GM12878 (cell line): ENCODE results near the gene ACADVL. TPM values are rescaled to one million over a fixed set of nuclear protein-coding genes. Genes with fewer than 3 reads are reported as not detected.

ENCODE experiments used
- ATAC-seq: fragments of 200-7000 bp; cut with Tn5 transposase; 3 replicates; pipeline ENCODE4 v1.9.1; 2020; ENCODE audit warnings: mild to moderate bottlenecking, moderate library complexity
- BruUV-seq: library from RNA; stranded (reverse); fragments of 400-500 nt; replicated peaks from 2 replicates; lab custom pipeline; 2021; lab: Mats Ljungman, UMichigan
- CTCF ChIA-PET: fragments of 300-600 bp; sonication (Branson Sonifier 250); formaldehyde crosslinking; extraction: SDS; loops from one replicate; lab custom pipeline; 2021; ENCODE audit warnings: inconsistent platforms; lab: Yijun Ruan, JAX
- POLR2A ChIA-PET: fragments of 350-600 bp; formaldehyde crosslinking; extraction: SDS; loops from one replicate; lab custom pipeline; 2021; ENCODE audit warnings: inconsistent platforms; lab: Charles Lee
- RAD21 ChIA-PET: fragments of 300-600 bp; sonication (Branson Sonifier 250); formaldehyde crosslinking; loops from one replicate; lab custom pipeline; 2023; ENCODE audit warnings: antibody characterized with exemption; ENCODE audit not compliant: unreplicated experiment; lab: Charles Lee
- SMC1A ChIA-PET: fragments of 300-600 bp; sonication (Branson Sonifier 250); formaldehyde crosslinking; loops from one replicate; lab custom pipeline; 2023; ENCODE audit not compliant: unreplicated experiment, uncharacterized antibody; lab: Charles Lee
- DNase-seq: peaks from one replicate; pipeline ENCODE4 v3.0.0-alpha.2; 2011; ENCODE audit warnings: low read depth, low spot score
- FAIRE-seq: peaks from 3 replicates; lab custom pipeline; 2011; peaks lifted over from hg19 to GRCh38; lab: Jason Lieb, UNC
- H2AFZ ChIP-seq: 2 replicates; pipeline ENCODE4 v1.6.0; 2011; ENCODE audit warnings: low read depth, low read length, control low read depth; ENCODE audit not compliant: control insufficient read depth
- H3K27ac ChIP-seq: 2 replicates; pipeline ENCODE4 v1.5.1; 2011; ENCODE audit warnings: control low read depth; ENCODE audit not compliant: control insufficient read depth, insufficient read depth
- H3K27me3 ChIP-seq, 2 experiments: replicated peaks in 1 of 2; 2 replicates each; pipeline versions ENCODE4 v1.6.0 to v1.6.1; 2011; ENCODE audit warnings: low read length in 1 of 2; ENCODE audit not compliant: control insufficient read depth in 2 of 2, insufficient read depth in 2 of 2
- H3K36me3 ChIP-seq, 2 experiments: 2 replicates each; pipeline ENCODE4 v1.5.1; 2011; ENCODE audit warnings: low read length in 1 of 2; ENCODE audit not compliant: control insufficient read depth in 2 of 2, insufficient read depth in 2 of 2
- H3K4me1 ChIP-seq: 2 replicates; pipeline ENCODE4 v1.6.1; 2011; ENCODE audit warnings: mild to moderate bottlenecking, low read length, moderate library complexity, mixed read lengths; ENCODE audit not compliant: control insufficient read depth, insufficient read depth
- H3K4me2 ChIP-seq: 2 replicates; pipeline ENCODE4 v1.6.0; 2011; ENCODE audit warnings: control low read depth; ENCODE audit not compliant: control insufficient read depth, insufficient read depth
- H3K4me3 ChIP-seq: fragments of 200-600 bp; sonication (generic); 2 replicates; pipeline ENCODE4 v1.5.1; 2016
- H3K79me2 ChIP-seq: 2 replicates; pipeline ENCODE4 v1.6.0; 2011; ENCODE audit warnings: low read length; ENCODE audit not compliant: control insufficient read depth, insufficient read depth
- H3K9ac ChIP-seq: 2 replicates; pipeline ENCODE4 v1.8.0; 2011; ENCODE audit warnings: low read length, control low read depth, mixed read lengths; ENCODE audit not compliant: control insufficient read depth, insufficient read depth
- H3K9me3 ChIP-seq: replicated peaks from 3 replicates; pipeline ENCODE4 v1.5.1; 2011; ENCODE audit warnings: mild to moderate bottlenecking, low read length; ENCODE audit not compliant: control insufficient read depth, insufficient read depth
- H4K20me1 ChIP-seq: 2 replicates; pipeline ENCODE4 v1.6.0; 2011; ENCODE audit not compliant: control insufficient read depth, insufficient read depth
- BACH1 ChIP-seq: fragments of 450-650 bp; IDR thresholded peaks from 2 replicates; pipeline ENCODE4 v1.6.1; 2017; ENCODE audit warnings: mild to moderate bottlenecking, borderline replicate concordance
- CHD1 ChIP-seq: IDR thresholded peaks from 2 replicates; pipeline ENCODE4 v1.6.1; 2012; ENCODE audit warnings: low read depth, low read length, improper control_type of control experiment
- JUNB ChIP-seq: IDR thresholded peaks from 2 replicates; pipeline ENCODE4 v1.6.1; 2016; ENCODE audit warnings: antibody characterized with exemption, mild to moderate bottlenecking
- NFIC ChIP-seq: IDR thresholded peaks from 2 replicates; pipeline ENCODE4 v1.6.1; 2012; ENCODE audit warnings: low read depth, mild to moderate bottlenecking, inconsistent platforms, low read length, moderate library complexity
- NFYB ChIP-seq: IDR thresholded peaks from 2 replicates; pipeline ENCODE4 v1.6.1; 2011; ENCODE audit warnings: low read depth, mild to moderate bottlenecking, low read length, improper control_type of control experiment, moderate library complexity; ENCODE audit not compliant: insufficient read depth
- RBBP5 ChIP-seq: fragments of 200-600 bp; sonication (generic); conservative IDR thresholded peaks from 2 replicates; pipeline ENCODE4 v1.6.1; 2016
- SREBF2 ChIP-seq: IDR thresholded peaks from 2 replicates; pipeline ENCODE4 v1.6.1; 2012; ENCODE audit warnings: mild to moderate bottlenecking, low read length
- ZBTB40 ChIP-seq: fragments of 450-650 bp; IDR thresholded peaks from 2 replicates; pipeline ENCODE4 v1.6.1; 2016; ENCODE audit warnings: mild to moderate bottlenecking, moderate library complexity, borderline replicate concordance
- WGBS: methylation state at CpG from one replicate; pipeline ENCODE4 v1.1.6; 2016; ENCODE audit warnings: low lambda C conversion rate; ENCODE audit not compliant: insufficient replicate concordance, insufficient coverage; ENCODE audit errors: missing lambda C conversion rate; 5-methylcytosine and 5-hydroxymethylcytosine counted together
- in situ Hi-C: fragments of 300-500 bp; cut with MboI; formaldehyde crosslinking; loops from 9 replicates; pipeline ENCODE4 v1.14.3; 2018; ENCODE audit warnings: mixed read lengths
- intact Hi-C: fragments of 100-400 bp; cut with micrococcal nuclease; formaldehyde crosslinking; loops from one replicate; pipeline ENCODE4 v1.14.2; 2022; ENCODE audit not compliant: unreplicated experiment
- polyA plus RNA-seq, 11 experiments: library from polyadenylated mRNA; depleted of rRNA in 4 of 11; unstranded in 6 of 11; stranded (reverse) in 5 of 11; fragments of >200 nt; fragmentation: Nextera tagmentation in 4 of 11; fragmentation: Illumina TruSeq in 1 of 11; extraction: Ambion mirVana in 4 of 11; extraction: Trizol in 1 of 11; gene quantifications; 1 replicate in 1 of 11; 2 replicates in 10 of 11; pipeline versions ENCODE4 v1.2.1 to v1.2.3, GENCODE V29; 2011 to 2016; ENCODE audit warnings: inconsistent platforms in 2 of 11, missing spikeins in 2 of 11, low read depth in 1 of 11
- total RNA-seq, 4 experiments: library from RNA; depleted of rRNA in 3 of 4; stranded (reverse); fragments of >200 nt in 3 of 4; fragmentation: Illumina TruSeq in 1 of 4; extraction: Trizol in 1 of 4; gene quantifications; 2 replicates each; pipeline versions ENCODE4 v1.2.1 to v1.2.3, GENCODE V29; 2013 to 2021
- TF ChIP-seq, protein P1 (sequence below): fragments of 150-350 bp; IDR thresholded peaks from 2 replicates; pipeline ENCODE4 v1.6.1; 2016; ENCODE audit warnings: low read depth, low read length
- TF ChIP-seq, protein P2 (sequence below): fragments of 450-650 bp; IDR thresholded peaks from 2 replicates; pipeline ENCODE4 v1.6.1; 2017; ENCODE audit warnings: borderline replicate concordance
- TF ChIP-seq, protein P3 (sequence below): fragments of 450-650 bp; conservative IDR thresholded peaks from 2 replicates; pipeline ENCODE4 v1.6.1; 2017; ENCODE audit warnings: mild to moderate bottlenecking, moderate library complexity
- TF ChIP-seq, protein P4 (sequence below): IDR thresholded peaks from 2 replicates; pipeline ENCODE4 v1.6.1; 2011; ENCODE audit warnings: mild to moderate bottlenecking, low read depth, low read length, moderate library complexity; ENCODE audit not compliant: insufficient replicate concordance

ACADVL gene
- total and polyA plus RNA-seq, 10 of the 15 experiments (the other 5 are each of a cell fraction or from before 2014, with no cell fraction given) = 25.4 to 232 (median 180) TPM

DNA sequence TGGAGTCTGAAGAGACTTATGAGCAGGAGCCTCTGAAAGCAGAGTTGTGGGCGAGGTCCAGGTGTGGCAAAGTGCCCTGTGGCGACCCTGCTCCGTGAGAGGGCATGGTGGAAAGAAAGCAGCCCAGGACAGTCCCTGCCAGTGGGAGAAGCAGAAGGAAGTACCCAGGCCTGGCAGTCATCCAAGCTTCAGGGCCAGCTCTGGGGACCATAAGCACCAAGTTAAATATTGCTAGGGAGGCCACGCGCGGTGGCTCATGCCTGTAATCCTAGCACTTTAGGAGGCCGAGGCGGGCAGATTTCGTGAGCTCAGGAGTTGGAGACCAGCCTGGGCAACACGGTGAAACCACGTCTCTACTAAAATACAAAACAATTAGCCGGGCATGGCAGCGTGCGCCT, 35.6 kb upstream of the ACADVL start:
- ATAC-seq (no peak), FAIRE-seq (no peak), DNase-seq (no peak)
- no peak overlapping the region for H3K4me2 ChIP-seq
- H3K79me2 ChIP-seq = no peaks in the 10 kb centered on the region
- no peaks in the 10 kb centered on the region for H3K9me3 ChIP-seq
- no peaks in the 10 kb centered on the region for H3K4me1 ChIP-seq
- no peak overlapping the region for H2AFZ ChIP-seq
- intact Hi-C loops (no loop called here), in situ Hi-C loops (no loop called here)
- no peaks in the 10 kb centered on the region for H3K36me3 ChIP-seq
- 41% methylated on average over 14 of the region's 14 CpGs for WGBS
- no peak overlapping the region for H3K4me3 ChIP-seq
- H3K27ac ChIP-seq = no peak overlapping the region
- RAD21 ChIA-PET = no interaction called here
- POLR2A ChIA-PET = no interaction called here
- SMC1A ChIA-PET = interaction anchor here (1.3 kb wide), 1 partner anchor 47 kb away, joined by 3 read pairs; no protein-coding TSS in a partner anchor
- H3K27me3 ChIP-seq = no peaks in the 10 kb centered on the region
- BruUV-seq = no TSS peak
- CTCF ChIA-PET = no interaction called here
- H3K9ac ChIP-seq = no peak overlapping the region
- no peaks in the 10 kb centered on the region for H4K20me1 ChIP-seq
- TF ChIP-seq NFIC = no peak
- no peak for TF ChIP-seq CHD1
- TF ChIP-seq NFYB = no peak
- TF ChIP-seq, protein P1, sequence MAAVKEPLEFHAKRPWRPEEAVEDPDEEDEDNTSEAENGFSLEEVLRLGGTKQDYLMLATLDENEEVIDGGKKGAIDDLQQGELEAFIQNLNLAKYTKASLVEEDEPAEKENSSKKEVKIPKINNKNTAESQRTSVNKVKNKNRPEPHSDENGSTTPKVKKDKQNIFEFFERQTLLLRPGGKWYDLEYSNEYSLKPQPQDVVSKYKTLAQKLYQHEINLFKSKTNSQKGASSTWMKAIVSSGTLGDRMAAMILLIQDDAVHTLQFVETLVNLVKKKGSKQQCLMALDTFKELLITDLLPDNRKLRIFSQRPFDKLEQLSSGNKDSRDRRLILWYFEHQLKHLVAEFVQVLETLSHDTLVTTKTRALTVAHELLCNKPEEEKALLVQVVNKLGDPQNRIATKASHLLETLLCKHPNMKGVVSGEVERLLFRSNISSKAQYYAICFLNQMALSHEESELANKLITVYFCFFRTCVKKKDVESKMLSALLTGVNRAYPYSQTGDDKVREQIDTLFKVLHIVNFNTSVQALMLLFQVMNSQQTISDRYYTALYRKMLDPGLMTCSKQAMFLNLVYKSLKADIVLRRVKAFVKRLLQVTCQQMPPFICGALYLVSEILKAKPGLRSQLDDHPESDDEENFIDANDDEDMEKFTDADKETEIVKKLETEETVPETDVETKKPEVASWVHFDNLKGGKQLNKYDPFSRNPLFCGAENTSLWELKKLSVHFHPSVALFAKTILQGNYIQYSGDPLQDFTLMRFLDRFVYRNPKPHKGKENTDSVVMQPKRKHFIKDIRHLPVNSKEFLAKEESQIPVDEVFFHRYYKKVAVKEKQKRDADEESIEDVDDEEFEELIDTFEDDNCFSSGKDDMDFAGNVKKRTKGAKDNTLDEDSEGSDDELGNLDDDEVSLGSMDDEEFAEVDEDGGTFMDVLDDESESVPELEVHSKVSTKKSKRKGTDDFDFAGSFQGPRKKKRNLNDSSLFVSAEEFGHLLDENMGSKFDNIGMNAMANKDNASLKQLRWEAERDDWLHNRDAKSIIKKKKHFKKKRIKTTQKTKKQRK = no peak
- no peak for TF ChIP-seq JUNB
- no peak for TF ChIP-seq RBBP5
- no peak for TF ChIP-seq SREBF2
- TF ChIP-seq ZBTB40 = no peak
- TF ChIP-seq, protein P2, sequence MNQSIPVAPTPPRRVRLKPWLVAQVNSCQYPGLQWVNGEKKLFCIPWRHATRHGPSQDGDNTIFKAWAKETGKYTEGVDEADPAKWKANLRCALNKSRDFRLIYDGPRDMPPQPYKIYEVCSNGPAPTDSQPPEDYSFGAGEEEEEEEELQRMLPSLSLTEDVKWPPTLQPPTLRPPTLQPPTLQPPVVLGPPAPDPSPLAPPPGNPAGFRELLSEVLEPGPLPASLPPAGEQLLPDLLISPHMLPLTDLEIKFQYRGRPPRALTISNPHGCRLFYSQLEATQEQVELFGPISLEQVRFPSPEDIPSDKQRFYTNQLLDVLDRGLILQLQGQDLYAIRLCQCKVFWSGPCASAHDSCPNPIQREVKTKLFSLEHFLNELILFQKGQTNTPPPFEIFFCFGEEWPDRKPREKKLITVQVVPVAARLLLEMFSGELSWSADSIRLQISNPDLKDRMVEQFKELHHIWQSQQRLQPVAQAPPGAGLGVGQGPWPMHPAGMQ = no peak
- no peak for TF ChIP-seq BACH1
- TF ChIP-seq, protein P3, sequence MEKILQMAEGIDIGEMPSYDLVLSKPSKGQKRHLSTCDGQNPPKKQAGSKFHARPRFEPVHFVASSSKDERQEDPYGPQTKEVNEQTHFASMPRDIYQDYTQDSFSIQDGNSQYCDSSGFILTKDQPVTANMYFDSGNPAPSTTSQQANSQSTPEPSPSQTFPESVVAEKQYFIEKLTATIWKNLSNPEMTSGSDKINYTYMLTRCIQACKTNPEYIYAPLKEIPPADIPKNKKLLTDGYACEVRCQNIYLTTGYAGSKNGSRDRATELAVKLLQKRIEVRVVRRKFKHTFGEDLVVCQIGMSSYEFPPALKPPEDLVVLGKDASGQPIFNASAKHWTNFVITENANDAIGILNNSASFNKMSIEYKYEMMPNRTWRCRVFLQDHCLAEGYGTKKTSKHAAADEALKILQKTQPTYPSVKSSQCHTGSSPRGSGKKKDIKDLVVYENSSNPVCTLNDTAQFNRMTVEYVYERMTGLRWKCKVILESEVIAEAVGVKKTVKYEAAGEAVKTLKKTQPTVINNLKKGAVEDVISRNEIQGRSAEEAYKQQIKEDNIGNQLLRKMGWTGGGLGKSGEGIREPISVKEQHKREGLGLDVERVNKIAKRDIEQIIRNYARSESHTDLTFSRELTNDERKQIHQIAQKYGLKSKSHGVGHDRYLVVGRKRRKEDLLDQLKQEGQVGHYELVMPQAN = no peak
- TF ChIP-seq, protein P4, sequence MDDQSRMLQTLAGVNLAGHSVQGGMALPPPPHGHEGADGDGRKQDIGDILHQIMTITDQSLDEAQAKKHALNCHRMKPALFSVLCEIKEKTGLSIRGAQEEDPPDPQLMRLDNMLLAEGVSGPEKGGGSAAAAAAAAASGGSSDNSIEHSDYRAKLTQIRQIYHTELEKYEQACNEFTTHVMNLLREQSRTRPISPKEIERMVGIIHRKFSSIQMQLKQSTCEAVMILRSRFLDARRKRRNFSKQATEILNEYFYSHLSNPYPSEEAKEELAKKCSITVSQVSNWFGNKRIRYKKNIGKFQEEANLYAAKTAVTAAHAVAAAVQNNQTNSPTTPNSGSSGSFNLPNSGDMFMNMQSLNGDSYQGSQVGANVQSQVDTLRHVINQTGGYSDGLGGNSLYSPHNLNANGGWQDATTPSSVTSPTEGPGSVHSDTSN = no peak
